GM13977 (cell line): Measurements from ENCODE around the gene HEG1.

ENCODE experiments used
- DNase-seq: peaks from one replicate; pipeline ENCODE4 v3.0.0; 2012; ENCODE audit warnings: low spot score
- CTCF ChIP-seq: IDR thresholded peaks from 2 replicates; pipeline ENCODE4 v1.5.1; 2012; ENCODE audit warnings: mild to moderate bottlenecking, control low read depth; ENCODE audit not compliant: insufficient read depth; ENCODE audit errors: extremely low read depth, missing control alignments
- in situ Hi-C: fragments of 300-500 bp; cut with MboI; formaldehyde crosslinking; loops from one replicate; pipeline ENCODE4 v1.12.0; 2022; ENCODE audit warnings: low sequenced_read_pairs, low pct_unique_long_range_greater_than_20kb, mixed read lengths, inconsistent platforms; ENCODE audit not compliant: unreplicated experiment

The HEG1 gene

GRCh38 chr3:124976383-124976782, 79.4 kb downstream of the HEG1 start:
- DNase-seq, result no peak
- TF ChIP-seq CTCF, result no peak
- in situ Hi-C loops, result no loop called here

GRCh38 chr3:124974691-124975090, 81.1 kb downstream of the HEG1 start:
- TF ChIP-seq CTCF, result no peak
- DNase-seq, result no peak
- in situ Hi-C loops, result no loop called here

GRCh38 chr3:124973290-124973689, 82.5 kb downstream of the HEG1 start:
- no peak for TF ChIP-seq CTCF
- in situ Hi-C loops, result no loop called here

GRCh38 chr3:124972457-124972856, 83.3 kb downstream of the HEG1 start:
- in situ Hi-C loops, result no loop called here
- no peak for TF ChIP-seq CTCF
- DNase-seq, result no peak

More at GRCh38 chr3:124973290-124973689, 82.5 kb downstream of the HEG1 start:
- DNase-seq, result no peak

GRCh38 chr3:124969963-124970722, 85.7 kb downstream of the HEG1 start:
- in situ Hi-C loops, result no loop called here

GRCh38 chr3:124969190-124969589, 86.6 kb downstream of the HEG1 start:
- no peak for DNase-seq
- no peak for TF ChIP-seq CTCF
- in situ Hi-C loops, result no loop called here

More at GRCh38 chr3:124969963-124970722, 85.7 kb downstream of the HEG1 start:
- no peak for DNase-seq
- TF ChIP-seq CTCF, result no peak

- in situ Hi-C loops, result no loop called here
- TF ChIP-seq CTCF, result no peak
- no peak for DNase-seq
Measured at GRCh38 chr3:124967964-124968363, 87.8 kb downstream of the HEG1 start.
